RPMI7951 (cell line): Measurements from ENCODE around the gene BFSP2. TPM values are rescaled to one million over a fixed set of nuclear protein-coding genes. Genes with fewer than 3 reads are reported as not detected.

Source experiments
- DNase-seq: peaks from one replicate; pipeline ENCODE4 v3.0.0-alpha.2; 2012; ENCODE audit warnings: low read depth
- total RNA-seq: library from RNA; depleted of rRNA; stranded (reverse); fragments of >200 nt; shearing (Covaris generic); gene quantifications from 2 replicates; pipeline ENCODE4 v1.2.3, GENCODE V29; 2014

BFSP2 gene
- total RNA-seq, 1 experiment from 2014 or later = not detected

- no peak for DNase-seq
These were observed 16.7 kb upstream of the BFSP2 start for GRCh38 chr3:133383175-133383574.

- no peak for DNase-seq
These were observed 16.1 kb upstream of the BFSP2 start for GRCh38 chr3:133383741-133384140.

GRCh38 chr3:133384331-133385027 is 15.4 kb upstream of the BFSP2 start:
- peak; percentile 42 for DNase-seq

GRCh38 chr3:133386876-133387275 is 13.0 kb upstream of the BFSP2 start:
- DNase-seq = no peak

- DNase-seq = no peak
These were observed 12.5 kb upstream of the BFSP2 start for GRCh38 chr3:133387341-133387740.

GRCh38 chr3:133388696-133389395 is 11.0 kb upstream of the BFSP2 start:
- DNase-seq = no peak

GRCh38 chr3:133390715-133391114 is 9.1 kb upstream of the BFSP2 start:
- no peak for DNase-seq

- peak; percentile 16 for DNase-seq
These were observed 6.7 kb upstream of the BFSP2 start for GRCh38 chr3:133393204-133393603.

- DNase-seq = no peak
These were observed 6.0 kb upstream of the BFSP2 start for GRCh38 chr3:133393691-133394474.

- no peak for DNase-seq
These were observed 5.1 kb upstream of the BFSP2 start for GRCh38 chr3:133394561-133395311.

GRCh38 chr3:133396906-133397305 is 3.0 kb upstream of the BFSP2 start:
- DNase-seq = no peak

- DNase-seq = no peak
These were observed 1.7 kb downstream of the BFSP2 start for GRCh38 chr3:133401374-133402135.

GRCh38 chr3:133404920-133405319 is 5.1 kb downstream of the BFSP2 start:
- DNase-seq = no peak

GRCh38 chr3:133408366-133408765 is 8.5 kb downstream of the BFSP2 start:
- no peak for DNase-seq

GRCh38 chr3:133408961-133409360 is 9.1 kb downstream of the BFSP2 start:
- peak; percentile 62 for DNase-seq

- no peak for DNase-seq
These were observed 10.5 kb downstream of the BFSP2 start for GRCh38 chr3:133410191-133410892.

- no peak for DNase-seq
These were observed 12.6 kb downstream of the BFSP2 start for GRCh38 chr3:133412183-133413132.

GRCh38 chr3:133413161-133414020 is 13.5 kb downstream of the BFSP2 start:
- peak; percentile 40 for DNase-seq
